ENCODE results near the gene NUP98.
A peak's percentile ranks its signal among the peaks of the same experiment; 100 is the strongest.
"Not testable (repeated sequence)": the region's sequence is repeated elsewhere in the genome, so short reads cannot be mapped to it uniquely, and the experiment has no call there.

NUP98 gene

DNA sequence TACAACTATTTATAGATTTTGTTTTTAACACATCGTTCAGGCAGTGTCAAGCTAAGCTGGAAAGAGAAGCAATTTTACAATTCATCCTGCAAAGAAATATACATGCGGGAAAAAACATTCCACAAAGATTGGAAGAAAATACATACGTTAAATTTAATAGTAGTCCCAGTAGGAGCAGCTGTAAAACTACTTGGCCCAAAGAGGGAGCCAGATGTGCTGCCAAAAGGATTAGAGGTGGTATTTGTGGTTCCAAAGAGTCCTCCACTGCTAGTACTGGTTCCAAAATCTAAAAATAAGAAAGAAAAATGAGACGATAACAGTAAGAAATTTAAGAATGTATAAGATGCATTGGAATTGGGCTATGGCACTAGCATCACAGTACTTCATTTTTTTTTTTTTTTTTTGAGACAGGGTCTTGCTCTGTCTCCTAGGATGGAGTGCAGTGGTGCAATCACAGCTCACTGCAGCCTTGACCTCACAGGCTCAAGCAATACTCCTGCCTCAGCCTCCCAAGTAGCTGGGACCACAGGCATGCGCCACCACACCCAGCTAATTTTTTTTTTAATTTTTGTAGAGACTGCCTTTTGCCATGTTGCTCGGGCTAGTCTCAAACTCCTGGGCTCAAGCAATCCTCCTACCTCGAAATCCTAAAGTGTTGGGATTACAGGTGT, 21.5 kb downstream of the NUP98 start:
- no peak for TF ChIP-seq CTCF (conservative IDR thresholded peaks at IDR 0.05)
- H3K27ac ChIP-seq, result no peak overlapping the region

GRCh38 chr11:3773180-3773579, 24.2 kb downstream of the NUP98 start:
- TF ChIP-seq CTCF (conservative IDR thresholded peaks at IDR 0.05), result no peak
- no peak overlapping the region for H3K27ac ChIP-seq

DNA sequence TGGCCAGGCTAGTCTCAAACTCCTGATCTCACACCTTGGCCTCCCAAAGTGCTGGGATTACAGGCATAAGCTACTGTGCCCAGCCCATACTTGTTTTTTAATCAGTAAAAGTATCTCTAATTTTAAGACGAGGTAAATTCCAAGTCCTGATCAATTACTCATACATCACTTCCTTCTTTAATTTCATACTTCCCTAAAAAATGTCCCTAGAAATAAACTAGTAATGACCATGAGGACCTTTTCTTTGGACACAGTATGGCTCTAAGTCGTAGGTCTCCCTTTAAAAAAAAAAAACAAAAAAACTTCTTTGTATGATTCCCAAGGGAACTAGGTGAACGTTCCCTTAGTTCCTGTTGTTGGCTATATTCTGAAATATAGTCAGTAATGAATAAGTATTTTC, 29.8 kb downstream of the NUP98 start:
- no peak for TF ChIP-seq CTCF (conservative IDR thresholded peaks at IDR 0.05)
- H3K27ac ChIP-seq, result no peak overlapping the region

DNA sequence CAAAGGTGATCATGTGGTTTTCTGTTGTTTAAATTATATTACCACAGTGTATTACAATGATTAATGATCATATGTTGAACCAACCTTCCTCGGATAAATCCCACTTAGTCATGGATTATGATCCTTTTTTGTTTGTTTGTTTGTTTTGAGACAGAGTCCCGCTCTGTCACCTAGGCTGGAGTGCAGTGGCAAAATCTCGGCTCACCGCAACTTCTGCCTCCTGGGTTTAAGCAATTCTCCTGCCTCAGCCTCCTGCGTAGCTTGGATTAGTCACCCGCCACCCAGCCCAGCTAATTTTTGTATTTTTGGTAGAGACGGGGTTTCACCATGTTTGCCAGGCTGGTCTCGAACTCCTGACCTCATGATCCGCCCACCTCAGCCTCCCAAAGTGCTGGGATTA, 30.5 kb downstream of the NUP98 start:
- not testable (repeated sequence) for H3K27ac ChIP-seq

- no peak for TF ChIP-seq CTCF (conservative IDR thresholded peaks at IDR 0.05)
- no peak overlapping the region for H3K27ac ChIP-seq
Measured at GRCh38 chr11:3764266-3764665, 33.1 kb downstream of the NUP98 start.

GRCh38 chr11:3755151-3755550, 42.2 kb downstream of the NUP98 start:
- TF ChIP-seq CTCF (conservative IDR thresholded peaks at IDR 0.05), result no peak
- H3K27ac ChIP-seq, result no peak overlapping the region

DNA sequence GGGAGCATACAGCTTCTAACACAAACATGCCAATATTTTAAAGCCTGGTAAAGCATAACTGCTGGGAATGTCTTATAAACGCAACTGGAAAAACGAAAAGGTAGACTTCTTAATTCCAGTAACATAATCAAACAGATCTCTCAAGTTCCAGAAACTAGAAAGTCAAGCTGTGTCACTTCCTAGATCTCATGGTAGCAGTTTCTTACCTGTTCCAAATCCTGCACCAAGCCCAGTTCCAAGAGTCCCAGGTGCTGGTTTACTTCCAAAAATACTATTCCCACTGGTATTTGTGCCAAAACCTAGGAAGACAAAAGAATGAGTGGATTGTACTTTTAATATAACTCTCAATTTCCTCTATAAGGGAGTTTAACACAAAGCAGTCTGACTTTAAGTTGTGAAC, 44.2 kb downstream of the NUP98 start:
- TF ChIP-seq CTCF (conservative IDR thresholded peaks at IDR 0.05), result no peak
- H3K27ac ChIP-seq, result peak overlapping the region; percentile 37

- no peak for TF ChIP-seq CTCF (conservative IDR thresholded peaks at IDR 0.05)
- H3K27ac ChIP-seq, result no peak overlapping the region
Measured at GRCh38 chr11:3747704-3748103, 49.6 kb downstream of the NUP98 start.
